GM23338 (cell line): ENCODE results near the gene IRF2.

Experiments used
- EZH2 ChIP-seq: fragments of 200-600 bp; sonication (generic); IDR thresholded peaks from one replicate; pipeline ENCODE4 v1.8.0; 2017; ENCODE audit warnings: antibody characterized with exemption, mild to moderate bottlenecking, low read depth; ENCODE audit not compliant: unreplicated experiment
- EZH2phosphoT487 ChIP-seq: fragments of 200-600 bp; sonication (generic); IDR thresholded peaks from one replicate; pipeline ENCODE4 v1.8.1; 2018; ENCODE audit warnings: antibody characterized with exemption; ENCODE audit not compliant: unreplicated experiment
- JUNB ChIP-seq: IDR thresholded peaks from one replicate; pipeline ENCODE4 v1.6.1; 2016; ENCODE audit warnings: antibody characterized with exemption; ENCODE audit not compliant: unreplicated experiment
- POLR2AphosphoS5 ChIP-seq: IDR thresholded peaks from 2 replicates; pipeline ENCODE4 v1.6.1; 2016; ENCODE audit warnings: antibody characterized with exemption, low read depth
- STAT1 ChIP-seq: IDR thresholded peaks from one replicate; pipeline ENCODE4 v1.6.1; 2016; ENCODE audit warnings: antibody characterized with exemption; ENCODE audit not compliant: unreplicated experiment
- TF ChIP-seq, protein P1 (sequence below), 2 experiments: fragments of 200-600 bp in 1 of 2; sonication (generic) in 1 of 2; conservative IDR thresholded peaks; 2 replicates each; pipeline versions ENCODE4 v1.5.1 to v1.6.1; 2016 to 2017; ENCODE audit warnings: antibody characterized with exemption in 2 of 2, low read depth in 2 of 2, mild to moderate bottlenecking in 2 of 2, moderate library complexity in 1 of 2
- TF ChIP-seq, protein P2 (sequence below): IDR thresholded peaks from one replicate; pipeline ENCODE4 v1.6.1; 2018; ENCODE audit warnings: antibody characterized with exemption; ENCODE audit not compliant: unreplicated experiment

DNA sequence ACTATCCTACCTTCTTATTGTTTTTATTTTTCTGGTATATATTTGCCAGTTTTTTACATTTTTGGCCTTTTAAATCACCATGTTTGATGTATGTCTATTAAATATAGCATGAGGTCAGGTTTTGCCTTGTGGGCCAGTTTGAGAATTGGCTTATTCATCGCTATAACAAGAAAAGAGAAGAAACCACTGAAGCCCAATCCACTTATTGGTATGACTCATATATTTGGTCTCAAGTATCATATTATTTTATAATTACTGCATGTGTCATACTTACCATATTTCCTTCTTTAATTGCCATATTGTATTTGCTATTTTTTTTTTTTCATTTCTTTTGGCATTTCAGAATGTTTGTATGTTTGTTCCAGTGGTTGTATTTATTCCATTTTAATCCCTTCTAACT lies 99.3 kb downstream of the IRF2 start:
- TF ChIP-seq, protein P1, sequence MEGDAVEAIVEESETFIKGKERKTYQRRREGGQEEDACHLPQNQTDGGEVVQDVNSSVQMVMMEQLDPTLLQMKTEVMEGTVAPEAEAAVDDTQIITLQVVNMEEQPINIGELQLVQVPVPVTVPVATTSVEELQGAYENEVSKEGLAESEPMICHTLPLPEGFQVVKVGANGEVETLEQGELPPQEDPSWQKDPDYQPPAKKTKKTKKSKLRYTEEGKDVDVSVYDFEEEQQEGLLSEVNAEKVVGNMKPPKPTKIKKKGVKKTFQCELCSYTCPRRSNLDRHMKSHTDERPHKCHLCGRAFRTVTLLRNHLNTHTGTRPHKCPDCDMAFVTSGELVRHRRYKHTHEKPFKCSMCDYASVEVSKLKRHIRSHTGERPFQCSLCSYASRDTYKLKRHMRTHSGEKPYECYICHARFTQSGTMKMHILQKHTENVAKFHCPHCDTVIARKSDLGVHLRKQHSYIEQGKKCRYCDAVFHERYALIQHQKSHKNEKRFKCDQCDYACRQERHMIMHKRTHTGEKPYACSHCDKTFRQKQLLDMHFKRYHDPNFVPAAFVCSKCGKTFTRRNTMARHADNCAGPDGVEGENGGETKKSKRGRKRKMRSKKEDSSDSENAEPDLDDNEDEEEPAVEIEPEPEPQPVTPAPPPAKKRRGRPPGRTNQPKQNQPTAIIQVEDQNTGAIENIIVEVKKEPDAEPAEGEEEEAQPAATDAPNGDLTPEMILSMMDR (conservative IDR thresholded peaks at IDR 0.05; ENCODE audit: low read depth in 2 of 2) = no peak
- TF ChIP-seq POLR2AphosphoS5 (no peak), EZH2phosphoT487 (no peak), EZH2 (no peak), JUNB (no peak), STAT1 (no peak)
- TF ChIP-seq, protein P2, sequence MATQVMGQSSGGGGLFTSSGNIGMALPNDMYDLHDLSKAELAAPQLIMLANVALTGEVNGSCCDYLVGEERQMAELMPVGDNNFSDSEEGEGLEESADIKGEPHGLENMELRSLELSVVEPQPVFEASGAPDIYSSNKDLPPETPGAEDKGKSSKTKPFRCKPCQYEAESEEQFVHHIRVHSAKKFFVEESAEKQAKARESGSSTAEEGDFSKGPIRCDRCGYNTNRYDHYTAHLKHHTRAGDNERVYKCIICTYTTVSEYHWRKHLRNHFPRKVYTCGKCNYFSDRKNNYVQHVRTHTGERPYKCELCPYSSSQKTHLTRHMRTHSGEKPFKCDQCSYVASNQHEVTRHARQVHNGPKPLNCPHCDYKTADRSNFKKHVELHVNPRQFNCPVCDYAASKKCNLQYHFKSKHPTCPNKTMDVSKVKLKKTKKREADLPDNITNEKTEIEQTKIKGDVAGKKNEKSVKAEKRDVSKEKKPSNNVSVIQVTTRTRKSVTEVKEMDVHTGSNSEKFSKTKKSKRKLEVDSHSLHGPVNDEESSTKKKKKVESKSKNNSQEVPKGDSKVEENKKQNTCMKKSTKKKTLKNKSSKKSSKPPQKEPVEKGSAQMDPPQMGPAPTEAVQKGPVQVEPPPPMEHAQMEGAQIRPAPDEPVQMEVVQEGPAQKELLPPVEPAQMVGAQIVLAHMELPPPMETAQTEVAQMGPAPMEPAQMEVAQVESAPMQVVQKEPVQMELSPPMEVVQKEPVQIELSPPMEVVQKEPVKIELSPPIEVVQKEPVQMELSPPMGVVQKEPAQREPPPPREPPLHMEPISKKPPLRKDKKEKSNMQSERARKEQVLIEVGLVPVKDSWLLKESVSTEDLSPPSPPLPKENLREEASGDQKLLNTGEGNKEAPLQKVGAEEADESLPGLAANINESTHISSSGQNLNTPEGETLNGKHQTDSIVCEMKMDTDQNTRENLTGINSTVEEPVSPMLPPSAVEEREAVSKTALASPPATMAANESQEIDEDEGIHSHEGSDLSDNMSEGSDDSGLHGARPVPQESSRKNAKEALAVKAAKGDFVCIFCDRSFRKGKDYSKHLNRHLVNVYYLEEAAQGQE = no peak
